ENCODE data around the gene DOCK8. TPM values are rescaled to one million over a fixed set of nuclear protein-coding genes. Genes with fewer than 3 reads are reported as not detected.
"Not testable (repeated sequence)": the region's sequence is repeated elsewhere in the genome, so short reads cannot be mapped to it uniquely, and the experiment has no call there.

Gene DOCK8
- total RNA-seq: 10 to 100 TPM in 3 of 4 donors, 1 to 10 TPM in 1; 9.0 to 17.9 (median 13.6) TPM

DNA sequence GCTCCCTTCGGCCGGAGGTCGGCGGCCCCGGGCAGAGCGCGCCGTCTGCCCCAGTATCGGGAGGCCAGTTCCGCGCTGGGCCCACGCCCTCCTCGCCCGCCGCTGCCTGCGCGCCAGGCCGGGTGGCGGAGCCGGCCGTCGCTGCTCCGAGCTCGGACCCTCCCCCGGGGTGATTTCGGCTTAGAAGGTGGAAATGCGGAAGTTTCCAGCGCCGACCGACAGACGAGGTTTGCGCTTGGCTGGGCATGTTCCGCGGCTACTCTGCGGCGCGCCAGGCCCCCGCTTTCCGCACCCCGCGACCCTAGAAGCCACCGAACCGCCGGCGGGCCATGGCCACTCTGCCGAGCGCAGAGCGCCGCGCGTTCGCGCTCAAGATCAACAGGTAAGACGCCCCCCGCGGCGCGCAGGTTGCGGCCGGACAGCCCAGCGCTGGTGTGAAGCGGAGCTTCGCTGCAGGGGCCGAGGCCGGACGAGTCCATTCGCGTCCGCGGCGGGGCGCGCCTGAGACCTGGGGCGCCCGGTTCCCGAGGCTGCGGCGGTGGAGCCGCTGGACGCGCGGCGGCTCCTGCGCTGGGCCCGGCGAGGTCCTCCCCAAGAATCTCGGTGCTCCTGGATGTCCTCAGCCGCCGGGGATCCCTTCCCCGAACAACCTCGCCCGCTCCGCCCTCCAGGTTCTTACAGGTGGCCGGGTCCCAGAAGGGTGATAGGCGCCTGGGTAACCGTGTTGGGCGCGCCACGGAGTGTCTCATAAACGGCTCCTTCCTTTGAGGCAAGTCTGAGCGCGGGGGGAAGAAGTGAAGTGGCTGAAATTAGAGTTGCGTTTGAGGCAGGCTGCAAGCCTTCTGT is at the start of gene DOCK8:
DOCK8 (plus strand) TSS at position 218 of the 846 bp plus-strand sequence; CDS start at position 330, 112 bp downstream.
- Histone ChIP-seq H3K27ac (peak within 1 kb of the TSS; percentile 41 to 83 (median 78)), H3K4me3 (peak within 1 kb of the TSS; percentile 38 to 65 (median 53)), H3K9me3 (no peaks in the 10 kb centered on the region), H3K4me1 (peaks cover 0 to 11% (median 0%) of the 10 kb centered on the region in 4 donors), H3K27me3 (peaks cover 0 to 6% of the 10 kb centered on the region in 2 donors), H3K36me3 (no peaks in the 10 kb centered on the region)
- WGBS, 2 donors: 0% methylated on average over 16 to 46 of the region's 103 CpGs
- peak; percentile 16 to 28 for DNase-seq (ENCODE audit: low spot score in 2 of 2)
- TF ChIP-seq, protein P1, sequence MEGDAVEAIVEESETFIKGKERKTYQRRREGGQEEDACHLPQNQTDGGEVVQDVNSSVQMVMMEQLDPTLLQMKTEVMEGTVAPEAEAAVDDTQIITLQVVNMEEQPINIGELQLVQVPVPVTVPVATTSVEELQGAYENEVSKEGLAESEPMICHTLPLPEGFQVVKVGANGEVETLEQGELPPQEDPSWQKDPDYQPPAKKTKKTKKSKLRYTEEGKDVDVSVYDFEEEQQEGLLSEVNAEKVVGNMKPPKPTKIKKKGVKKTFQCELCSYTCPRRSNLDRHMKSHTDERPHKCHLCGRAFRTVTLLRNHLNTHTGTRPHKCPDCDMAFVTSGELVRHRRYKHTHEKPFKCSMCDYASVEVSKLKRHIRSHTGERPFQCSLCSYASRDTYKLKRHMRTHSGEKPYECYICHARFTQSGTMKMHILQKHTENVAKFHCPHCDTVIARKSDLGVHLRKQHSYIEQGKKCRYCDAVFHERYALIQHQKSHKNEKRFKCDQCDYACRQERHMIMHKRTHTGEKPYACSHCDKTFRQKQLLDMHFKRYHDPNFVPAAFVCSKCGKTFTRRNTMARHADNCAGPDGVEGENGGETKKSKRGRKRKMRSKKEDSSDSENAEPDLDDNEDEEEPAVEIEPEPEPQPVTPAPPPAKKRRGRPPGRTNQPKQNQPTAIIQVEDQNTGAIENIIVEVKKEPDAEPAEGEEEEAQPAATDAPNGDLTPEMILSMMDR (IDR thresholded peaks at IDR 0.05): peak; percentile 23 to 53 (median 40)
- no peak for TF ChIP-seq EP300 (IDR thresholded peaks at IDR 0.05)
- TF ChIP-seq POLR2A (IDR thresholded peaks at IDR 0.05): peak in 1 of 2 donors; percentile 37

DNA sequence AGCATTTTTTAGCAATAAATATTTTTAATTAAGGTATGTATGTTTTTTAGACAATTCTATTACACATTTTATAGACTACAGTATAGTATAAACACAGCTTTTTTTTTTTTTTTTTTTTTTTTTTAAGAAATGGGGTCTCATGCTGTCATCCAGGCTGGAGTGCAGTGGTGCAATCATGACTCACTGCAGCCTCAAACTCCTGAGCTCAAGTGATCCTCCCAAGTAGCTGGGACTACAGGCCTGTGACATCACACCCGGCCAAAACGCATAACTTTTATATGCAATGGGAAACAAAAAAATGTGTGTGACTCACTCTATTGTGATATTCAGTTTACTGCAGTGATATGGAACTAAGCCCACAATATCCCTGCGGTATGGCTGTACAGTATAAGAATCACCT is 44.9 kb upstream of the DOCK8 start:
- not testable (repeated sequence) for H3K9me3 ChIP-seq; H3K27ac ChIP-seq; H3K4me3 ChIP-seq; H3K27me3 ChIP-seq; H3K36me3 ChIP-seq; H3K4me1 ChIP-seq; DNase-seq (ENCODE audit: low spot score in 2 of 2)
- WGBS, 2 donors: no CpG with 5 or more reads among the region's 3 CpGs

DNA sequence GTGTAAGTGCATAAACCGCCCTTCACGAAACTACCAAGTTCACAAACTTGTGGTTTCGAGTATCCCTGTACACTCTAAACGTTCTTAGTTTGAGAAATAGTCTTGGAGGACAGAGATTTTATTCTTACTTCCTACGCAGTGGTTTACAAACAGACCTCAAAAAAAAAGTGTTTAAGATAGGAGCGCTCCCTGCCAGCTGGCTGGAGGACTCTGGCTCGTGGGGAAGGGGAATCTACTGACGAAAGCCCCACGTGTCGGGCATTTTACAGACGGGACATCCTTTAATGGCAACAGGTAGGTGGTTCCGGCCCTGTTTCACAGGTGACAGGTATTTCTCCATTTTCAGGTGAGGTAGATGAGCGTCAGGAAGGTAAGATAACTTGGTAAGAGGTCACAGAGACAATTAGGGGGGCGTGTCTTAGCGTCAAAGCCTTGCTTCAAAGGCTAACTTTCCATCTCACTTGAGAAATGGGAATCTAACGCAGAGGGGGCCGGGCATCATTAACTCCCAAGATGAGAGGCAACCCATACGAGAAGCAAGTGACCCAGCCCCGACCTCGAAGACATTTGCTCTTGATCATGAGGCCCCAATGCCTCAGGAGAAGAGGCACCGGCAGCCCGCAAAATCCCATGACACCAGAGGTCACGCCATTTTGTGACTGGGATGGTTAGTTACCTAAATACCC is 36.4 kb upstream of the DOCK8 start:
- 5 to 10% methylated on average over 4 to 15 of the region's 23 CpGs for WGBS, 2 donors
- H3K4me1 ChIP-seq; H3K36me3 ChIP-seq; H3K9me3 ChIP-seq; DNase-seq (ENCODE audit: low spot score in 2 of 2); H3K27me3 ChIP-seq: not testable (repeated sequence)
- peak overlapping the region in 2 of 4 donors; percentile 41 to 67 for H3K27ac ChIP-seq
- H3K4me3 ChIP-seq: peak overlapping the region in 2 of 4 donors; percentile 50 to 56

DNA sequence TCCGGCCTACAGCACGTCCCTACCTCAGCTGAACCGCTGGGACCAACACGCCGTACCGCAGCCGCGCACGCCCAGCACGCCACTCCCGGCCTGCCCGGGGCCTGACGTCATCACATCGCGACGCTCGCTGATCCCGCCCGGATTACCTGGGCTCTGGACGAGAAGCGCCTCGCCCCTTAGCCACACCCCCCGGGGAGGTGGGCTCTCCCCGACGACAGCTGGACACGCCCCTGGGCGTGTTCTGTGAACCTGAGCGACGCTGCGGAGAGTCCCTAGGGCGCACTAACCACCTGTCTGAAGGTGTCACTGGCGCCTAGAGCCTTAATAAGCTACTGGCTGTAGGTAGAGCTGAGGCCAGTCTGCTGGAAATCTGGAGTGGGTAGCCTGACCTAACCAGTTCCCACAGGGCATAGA is 35.7 kb upstream of the DOCK8 start, which contains the start of gene ZNG1A:
ZNG1A (minus strand) TSS at position 87 of the 414 bp plus-strand sequence. CDS start 87 bp downstream, outside the sequence.
- H3K27me3 ChIP-seq, H3K4me1 ChIP-seq, H3K36me3 ChIP-seq, H3K9me3 ChIP-seq: not testable (repeated sequence)
- DNase-seq (ENCODE audit: low spot score in 2 of 2): peak in 1 of 2 donors; percentile 30
- WGBS, 2 donors: 0% methylated on average over 5 of the region's 32 CpGs; no CpG with 5 or more reads in 1 of the 2 donors
- Histone ChIP-seq H3K4me3 (peak within 1 kb of the TSS in 3 of 4 donors; percentile 33 to 56 (median 50)), H3K27ac (peak within 1 kb of the TSS in 3 of 4 donors; percentile 41 to 67 (median 67))

DNA sequence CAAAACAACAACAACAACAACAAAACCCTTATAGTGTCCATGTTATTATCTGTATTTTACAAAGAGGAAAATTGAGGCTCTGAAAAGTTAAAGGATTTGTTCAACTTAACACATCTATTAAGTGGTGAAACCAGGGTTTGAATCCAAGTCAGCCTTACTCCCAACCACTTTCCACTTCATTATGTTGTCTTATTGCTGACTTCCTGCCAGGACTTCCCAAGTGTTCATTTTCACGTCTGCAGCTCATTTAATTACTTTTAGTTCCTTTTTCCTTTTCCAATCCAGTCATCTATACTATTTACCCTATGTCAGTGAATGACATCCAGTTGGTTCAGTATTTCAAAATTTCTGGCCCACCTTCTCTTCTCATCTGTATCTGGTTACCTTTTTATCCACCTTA is 15.1 kb upstream of the DOCK8 start:
- not testable (repeated sequence) for H3K27ac ChIP-seq; H3K4me1 ChIP-seq; H3K9me3 ChIP-seq; DNase-seq (ENCODE audit: low spot score in 2 of 2); H3K27me3 ChIP-seq; H3K4me3 ChIP-seq; H3K36me3 ChIP-seq
- WGBS, 2 donors: 35% methylated on average over 1 of the region's 1 CpG; no CpG with 5 or more reads in 1 of the 2 donors

DNA sequence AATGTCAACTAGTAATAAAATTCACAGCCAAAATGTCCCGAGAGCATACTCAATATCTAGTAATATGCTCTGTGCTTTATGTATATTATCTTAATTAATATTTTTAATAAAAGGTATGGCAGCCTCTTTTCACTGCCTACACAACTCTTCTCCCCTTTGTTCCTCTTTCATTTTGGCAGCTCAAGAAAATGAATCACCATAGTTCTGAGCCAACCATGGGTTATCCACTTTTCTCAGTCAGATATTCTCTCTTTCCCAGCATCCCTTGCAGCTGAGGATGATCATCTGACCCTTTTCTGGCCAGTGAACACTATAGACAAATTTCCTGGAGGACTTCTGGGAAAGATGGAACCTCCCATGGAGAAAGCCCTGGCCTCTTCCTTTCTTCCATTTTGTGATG is 8.2 kb upstream of the DOCK8 start:
- DNase-seq (ENCODE audit: low spot score in 2 of 2): no peak
- TF ChIP-seq POLR2A (IDR thresholded peaks at IDR 0.05): no peak
- TF ChIP-seq EP300 (IDR thresholded peaks at IDR 0.05): no peak
- TF ChIP-seq, protein P1 (IDR thresholded peaks at IDR 0.05): no peak
- H3K4me3 ChIP-seq: no peak overlapping the region
- no peak overlapping the region for H3K27ac ChIP-seq
- no peaks in the 10 kb centered on the region for H3K27me3 ChIP-seq
- WGBS, 2 donors: 83 to 86% methylated on average over 1 of the region's 1 CpG
- H3K36me3 ChIP-seq: no peaks in the 10 kb centered on the region
- no peaks in the 10 kb centered on the region for H3K9me3 ChIP-seq
- no peaks in the 10 kb centered on the region for H3K4me1 ChIP-seq
